GM18526 (cell line): ENCODE measurements around the gene TBXT.

ENCODE experiments used
- POLR2A ChIP-seq: IDR thresholded peaks from 3 replicates; pipeline ENCODE4 v1.6.1; 2011; ENCODE audit not compliant: insufficient read length; ENCODE audit errors: extremely low read depth

The TBXT gene

GRCh38 chr6:166167801-166168615, at the start of gene TBXT:
TSS of gene TBXT (minus strand) at chr6:166167851. CDS start at chr6:166167591, 260 bp downstream.
- TF ChIP-seq POLR2A, result no peak

- TF ChIP-seq POLR2A, result no peak
These were observed 39.6 kb upstream of the TBXT start for GRCh38 chr6:166207284-166207561.

- no peak for TF ChIP-seq POLR2A
These were observed 39.0 kb upstream of the TBXT start for GRCh38 chr6:166206510-166207283.

- TF ChIP-seq POLR2A, result no peak
These were observed 38.4 kb upstream of the TBXT start for GRCh38 chr6:166206066-166206465.

GRCh38 chr6:166204852-166205650, 37.4 kb upstream of the TBXT start:
- TF ChIP-seq POLR2A, result no peak

- TF ChIP-seq POLR2A, result no peak
These were observed 36.1 kb upstream of the TBXT start for GRCh38 chr6:166203641-166204222.

GRCh38 chr6:166203003-166203640, 35.5 kb upstream of the TBXT start:
- no peak for TF ChIP-seq POLR2A

GRCh38 chr6:166202321-166202733, 34.7 kb upstream of the TBXT start:
- TF ChIP-seq POLR2A, result no peak

GRCh38 chr6:166201878-166202277, 34.2 kb upstream of the TBXT start:
- TF ChIP-seq POLR2A, result no peak

- TF ChIP-seq POLR2A, result no peak
These were observed 29.7 kb upstream of the TBXT start for GRCh38 chr6:166197361-166197760.

GRCh38 chr6:166195860-166196238, 28.2 kb upstream of the TBXT start:
- TF ChIP-seq POLR2A, result no peak

GRCh38 chr6:166194914-166195859, 27.5 kb upstream of the TBXT start:
- no peak for TF ChIP-seq POLR2A

- TF ChIP-seq POLR2A, result no peak
These were observed 24.9 kb upstream of the TBXT start for GRCh38 chr6:166192557-166192956.

- no peak for TF ChIP-seq POLR2A
These were observed 24.5 kb upstream of the TBXT start for GRCh38 chr6:166192136-166192535.
